BLaER1 (cell line): ENCODE results near the gene HDDC3.

Experiments
- H3K27ac ChIP-seq: shearing (Covaris generic); formaldehyde crosslinking; 2 replicates; pipeline ENCODE4 v1.8.1; 2022
- H3K27me3 ChIP-seq: shearing (Covaris generic); formaldehyde crosslinking; 2 replicates; pipeline ENCODE4 v1.8.1; 2022
- H3K36me3 ChIP-seq: shearing (Covaris generic); formaldehyde crosslinking; 2 replicates; pipeline ENCODE4 v1.8.1; 2022
- H3K4me1 ChIP-seq: shearing (Covaris generic); formaldehyde crosslinking; 2 replicates; pipeline ENCODE4 v1.8.1; 2022
- H3K4me2 ChIP-seq: shearing (Covaris generic); formaldehyde crosslinking; 2 replicates; pipeline ENCODE4 v1.8.1; 2022
- H3K4me3 ChIP-seq: shearing (Covaris generic); formaldehyde crosslinking; 2 replicates; pipeline ENCODE4 v1.8.1; 2022
- H3K9ac ChIP-seq: shearing (Covaris generic); formaldehyde crosslinking; 2 replicates; pipeline ENCODE4 v1.8.1; 2022
- H3K9me3 ChIP-seq: shearing (Covaris generic); formaldehyde crosslinking; 2 replicates; pipeline ENCODE4 v1.8.1; 2022
- H4K20me1 ChIP-seq: shearing (Covaris generic); formaldehyde crosslinking; 2 replicates; pipeline ENCODE4 v1.8.1; 2022
- Cebpa-rat ChIP-seq: shearing (Covaris generic); IDR thresholded peaks from 2 replicates; pipeline ENCODE4 v1.8.1; 2022

Gene HDDC3

DNA sequence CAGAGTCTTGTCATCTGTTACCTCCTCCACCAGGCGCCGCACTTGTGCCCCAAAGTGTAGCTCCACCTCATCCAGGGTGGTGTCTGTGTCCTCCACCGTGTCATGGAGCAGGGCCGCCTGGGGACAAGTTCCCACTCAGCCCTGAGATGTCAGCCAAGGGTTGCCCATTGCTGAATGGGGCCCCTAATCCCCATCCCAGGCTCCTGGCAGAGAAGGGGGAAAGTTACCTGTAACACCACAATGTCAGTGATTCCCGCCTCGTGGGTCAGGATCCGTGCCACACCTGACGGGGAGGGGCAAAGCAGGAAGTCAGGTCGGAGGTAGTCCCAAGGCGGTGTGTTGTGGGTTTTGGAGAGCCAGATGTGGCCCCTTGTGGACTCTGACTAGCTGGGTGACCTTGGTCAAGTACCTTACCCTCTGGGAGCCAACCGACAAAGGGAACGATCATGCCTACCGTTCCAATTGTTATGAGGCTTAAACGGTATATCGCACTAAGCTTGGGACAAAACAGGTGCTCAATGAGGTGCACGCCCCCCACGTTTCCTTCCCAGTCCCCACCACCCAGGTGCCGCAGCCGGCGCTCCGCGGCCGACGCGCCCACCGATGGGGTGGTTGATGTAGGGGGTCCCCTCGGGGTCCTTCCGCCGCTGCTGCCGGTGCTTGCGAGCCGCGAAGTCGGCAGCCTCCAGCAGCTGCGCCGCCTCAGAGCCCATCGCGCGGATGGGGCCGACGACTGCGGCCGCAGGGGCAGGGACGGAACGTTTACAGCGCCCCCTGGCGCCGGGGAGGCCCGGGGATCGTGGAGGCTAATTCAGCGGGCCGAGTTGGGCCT lies at the start of gene HDDC3:
HDDC3 (minus strand) TSS at position 722 of the 832 bp plus-strand sequence; CDS start at position 713, 9 bp downstream.
- peaks cover 69% of the 10 kb centered on the region for H3K4me1 ChIP-seq
- peak within 1 kb of the TSS; percentile 85 for H3K27ac ChIP-seq
- peak within 1 kb of the TSS; percentile 80 for H3K9ac ChIP-seq
- H3K27me3 ChIP-seq = no peaks in the 10 kb centered on the region
- H3K9me3 ChIP-seq = no peaks in the 10 kb centered on the region
- H3K36me3 ChIP-seq = peaks cover 10% of the 10 kb centered on the region
- H4K20me1 ChIP-seq = peaks cover 17% of the 10 kb centered on the region
- H3K4me3 ChIP-seq = peak within 1 kb of the TSS; percentile 82
- no peak for TF ChIP-seq Cebpa-rat
- peak within 1 kb of the TSS; percentile 94 for H3K4me2 ChIP-seq

GRCh38 chr15:90982135-90982534 lies 49.8 kb upstream of the HDDC3 start:
- Histone ChIP-seq H3K27ac (0 out of 2 replicates have a peak overlapping the region, but pooled peaks have one; percentile 14), H3K4me2 (peak overlapping the region; percentile 24; the same call in 1 of the 2 replicates), H3K4me1 (peaks cover 22% of the 10 kb centered on the region), H3K9ac (no peak overlapping the region), H4K20me1 (peaks cover 36% of the 10 kb centered on the region), H3K36me3 (peaks cover 88% of the 10 kb centered on the region), H3K4me3 (no peak overlapping the region), H3K27me3 (no peaks in the 10 kb centered on the region), H3K9me3 (no peaks in the 10 kb centered on the region)
- TF ChIP-seq Cebpa-rat = peak; percentile 64; the same call in 1 of the 2 replicates

GRCh38 chr15:90981681-90982080 lies 49.3 kb upstream of the HDDC3 start:
- peaks cover 31% of the 10 kb centered on the region for H4K20me1 ChIP-seq
- H3K4me2 ChIP-seq = peak overlapping the region; percentile 24; the same call in 1 of the 2 replicates
- no peaks in the 10 kb centered on the region for H3K9me3 ChIP-seq
- H3K4me3 ChIP-seq = no peak overlapping the region
- H3K36me3 ChIP-seq = peaks cover 92% of the 10 kb centered on the region
- no peak overlapping the region for H3K9ac ChIP-seq
- H3K27ac ChIP-seq = 0 out of 2 replicates have a peak overlapping the region, but pooled peaks have one; percentile 14
- H3K27me3 ChIP-seq = no peaks in the 10 kb centered on the region
- TF ChIP-seq Cebpa-rat = no peak
- peaks cover 17% of the 10 kb centered on the region for H3K4me1 ChIP-seq

DNA sequence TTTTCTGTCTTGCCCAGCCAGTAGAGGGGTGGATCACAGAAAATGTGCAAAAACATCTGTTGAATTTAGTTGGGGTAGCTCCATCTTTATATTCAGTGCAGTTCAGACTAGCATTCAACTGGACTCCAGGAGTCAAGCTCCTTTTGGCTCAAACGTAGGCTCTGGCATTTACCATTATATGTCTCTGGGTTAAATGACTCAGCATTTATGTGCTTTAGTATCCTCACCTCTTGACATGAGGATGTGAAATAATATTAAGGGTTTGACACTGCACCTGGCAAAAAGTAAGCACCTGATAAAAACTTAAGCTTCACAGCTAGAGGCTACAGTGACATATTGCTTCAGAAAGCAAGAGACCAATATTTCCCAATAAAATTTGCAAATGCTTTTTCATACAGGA lies 47.2 kb upstream of the HDDC3 start:
- Histone ChIP-seq H3K36me3 (peaks cover 100% of the 10 kb centered on the region), H3K4me1 (peaks cover 10% of the 10 kb centered on the region), H3K27ac (no peak overlapping the region), H3K9ac (no peak overlapping the region), H4K20me1 (peaks cover 10% of the 10 kb centered on the region), H3K4me3 (no peak overlapping the region), H3K9me3 (no peaks in the 10 kb centered on the region), H3K27me3 (no peaks in the 10 kb centered on the region), H3K4me2 (no peak overlapping the region)
- no peak for TF ChIP-seq Cebpa-rat

DNA sequence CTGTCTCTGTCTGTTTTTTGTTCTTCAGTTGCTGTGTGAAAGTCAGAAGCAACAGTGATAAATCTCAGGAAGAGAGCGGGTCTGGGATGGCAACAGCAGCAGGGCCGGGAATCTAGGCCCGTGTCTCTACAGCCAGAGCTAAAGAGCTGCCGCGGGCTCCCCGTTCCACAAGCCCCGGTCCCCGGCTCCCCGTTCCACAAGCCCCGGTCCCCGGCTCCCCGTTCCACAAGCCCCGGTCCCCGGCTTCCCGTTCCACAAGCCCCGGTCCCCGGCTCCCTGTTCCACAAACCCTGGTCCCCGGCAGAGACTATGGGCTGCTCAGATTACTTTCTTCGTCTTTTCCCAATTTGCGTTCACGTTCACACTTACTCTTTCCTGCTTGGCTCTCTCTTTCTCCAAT lies 41.9 kb upstream of the HDDC3 start:
- Histone ChIP-seq H3K4me3 (no peak overlapping the region), H3K9ac (no peak overlapping the region)

GRCh38 chr15:90972133-90972532 lies 39.8 kb upstream of the HDDC3 start:
- no peaks in the 10 kb centered on the region for H3K4me1 ChIP-seq
- H3K27ac ChIP-seq = no peak overlapping the region
- H3K4me3 ChIP-seq = no peak overlapping the region
- H3K27me3 ChIP-seq = no peaks in the 10 kb centered on the region
- H3K4me2 ChIP-seq = no peak overlapping the region
- peaks cover 100% of the 10 kb centered on the region for H3K36me3 ChIP-seq
- H4K20me1 ChIP-seq = no peaks in the 10 kb centered on the region
- TF ChIP-seq Cebpa-rat = no peak
- H3K9ac ChIP-seq = no peak overlapping the region
- H3K9me3 ChIP-seq = no peaks in the 10 kb centered on the region

More for the DNA sequence above, 41.9 kb upstream of the HDDC3 start:
- Histone ChIP-seq H3K4me2 (no peak overlapping the region), H3K27me3 (no peaks in the 10 kb centered on the region), H3K4me1 (no peaks in the 10 kb centered on the region), H3K9me3 (no peaks in the 10 kb centered on the region), H3K36me3 (peaks cover 100% of the 10 kb centered on the region), H4K20me1 (no peaks in the 10 kb centered on the region), H3K27ac (no peak overlapping the region)
- TF ChIP-seq Cebpa-rat = no peak

DNA sequence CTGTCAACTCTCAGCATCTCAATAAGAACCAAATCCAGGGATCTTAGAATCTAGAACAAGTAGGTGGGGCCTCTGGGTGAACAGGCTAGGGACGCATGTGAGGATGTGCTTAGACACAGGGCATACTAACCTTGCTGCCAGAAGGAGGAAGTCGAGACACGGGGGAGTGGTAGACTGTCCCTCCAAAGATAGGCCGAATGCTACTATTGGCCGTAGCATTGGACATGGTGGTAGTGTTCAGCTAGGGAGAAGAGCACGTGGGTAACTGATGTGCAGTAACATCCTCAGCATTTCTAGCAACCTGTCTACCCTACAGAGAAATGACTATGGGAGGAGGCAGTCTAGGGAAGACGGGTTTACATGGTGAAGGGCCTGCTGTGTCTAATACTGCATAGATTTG lies 37.9 kb upstream of the HDDC3 start:
- Histone ChIP-seq H4K20me1 (no peaks in the 10 kb centered on the region), H3K9ac (no peak overlapping the region), H3K27ac (no peak overlapping the region), H3K36me3 (peaks cover 100% of the 10 kb centered on the region), H3K9me3 (no peaks in the 10 kb centered on the region), H3K4me3 (no peak overlapping the region), H3K4me1 (no peaks in the 10 kb centered on the region), H3K4me2 (no peak overlapping the region), H3K27me3 (no peaks in the 10 kb centered on the region)
- TF ChIP-seq Cebpa-rat = no peak

GRCh38 chr15:90968434-90968833 lies 36.1 kb upstream of the HDDC3 start:
- H3K27me3 ChIP-seq = no peaks in the 10 kb centered on the region
- no peaks in the 10 kb centered on the region for H4K20me1 ChIP-seq
- no peak for TF ChIP-seq Cebpa-rat
- H3K9me3 ChIP-seq = no peaks in the 10 kb centered on the region
- H3K36me3 ChIP-seq = peaks cover 98% of the 10 kb centered on the region
- H3K9ac ChIP-seq = no peak overlapping the region
- H3K4me3 ChIP-seq = no peak overlapping the region
- no peaks in the 10 kb centered on the region for H3K4me1 ChIP-seq
- H3K27ac ChIP-seq = no peak overlapping the region
- H3K4me2 ChIP-seq = no peak overlapping the region

GRCh38 chr15:90967206-90967605 lies 34.9 kb upstream of the HDDC3 start:
- no peak overlapping the region for H3K27ac ChIP-seq
- H3K9ac ChIP-seq = no peak overlapping the region
- TF ChIP-seq Cebpa-rat = no peak
- no peak overlapping the region for H3K4me2 ChIP-seq
- H3K36me3 ChIP-seq = peaks cover 98% of the 10 kb centered on the region
- H3K4me3 ChIP-seq = no peak overlapping the region
- H3K4me1 ChIP-seq = no peaks in the 10 kb centered on the region
- H4K20me1 ChIP-seq = no peaks in the 10 kb centered on the region
- no peaks in the 10 kb centered on the region for H3K9me3 ChIP-seq
- H3K27me3 ChIP-seq = no peaks in the 10 kb centered on the region

GRCh38 chr15:90966262-90966661 lies 33.9 kb upstream of the HDDC3 start:
- Histone ChIP-seq H3K27ac (no peak overlapping the region), H3K36me3 (peaks cover 98% of the 10 kb centered on the region), H3K9ac (no peak overlapping the region), H3K4me2 (no peak overlapping the region), H3K9me3 (no peaks in the 10 kb centered on the region), H4K20me1 (peaks cover 3% of the 10 kb centered on the region), H3K4me3 (no peak overlapping the region), H3K27me3 (no peaks in the 10 kb centered on the region), H3K4me1 (peaks cover 4% of the 10 kb centered on the region)
- TF ChIP-seq Cebpa-rat = no peak
